GM21737 (cell line): ENCODE measurements around the gene PLEKHA8.
"Not testable (repeated sequence)": the region's sequence is repeated elsewhere in the genome, so short reads cannot be mapped to it uniquely, and the experiment has no call there.

ENCODE experiments used
- ATAC-seq: cut with Tn5 transposase; IDR thresholded peaks from one replicate; pipeline ENCODE4 v1.9.1; 2021; ENCODE audit warnings: mild to moderate bottlenecking, moderate library complexity; ENCODE audit not compliant: unreplicated experiment

PLEKHA8 gene

GRCh38 chr7:30061786-30062185 lies 33.6 kb downstream of the PLEKHA8 start:
- not testable (repeated sequence) for ATAC-seq

- ATAC-seq: no peak
Measured at GRCh38 chr7:30062587-30062986, 34.4 kb downstream of the PLEKHA8 start.

GRCh38 chr7:30065746-30066145 lies 37.5 kb downstream of the PLEKHA8 start:
- no peak for ATAC-seq

- no peak for ATAC-seq
Measured at GRCh38 chr7:30066687-30067086, 38.5 kb downstream of the PLEKHA8 start.

GRCh38 chr7:30068117-30068516 lies 39.9 kb downstream of the PLEKHA8 start:
- ATAC-seq: no peak

GRCh38 chr7:30069096-30069867 lies 41.1 kb downstream of the PLEKHA8 start:
- ATAC-seq: no peak

- no peak for ATAC-seq
Measured at GRCh38 chr7:30070052-30070451, 41.8 kb downstream of the PLEKHA8 start.

GRCh38 chr7:30072735-30073134 lies 44.5 kb downstream of the PLEKHA8 start:
- ATAC-seq: no peak

GRCh38 chr7:30074422-30075030 lies 46.3 kb downstream of the PLEKHA8 start:
- no peak for ATAC-seq

GRCh38 chr7:30076411-30076810 lies 48.2 kb downstream of the PLEKHA8 start:
- ATAC-seq: no peak

- no peak for ATAC-seq
Measured at GRCh38 chr7:30078280-30078679, 50.1 kb downstream of the PLEKHA8 start.

GRCh38 chr7:30079880-30080279 lies 51.7 kb downstream of the PLEKHA8 start:
- ATAC-seq: no peak

- ATAC-seq: no peak
Measured at GRCh38 chr7:30080818-30081217, 52.6 kb downstream of the PLEKHA8 start.

GRCh38 chr7:30082686-30083085 lies 54.5 kb downstream of the PLEKHA8 start:
- no peak for ATAC-seq

GRCh38 chr7:30083334-30083733 lies 55.1 kb downstream of the PLEKHA8 start:
- ATAC-seq: no peak

GRCh38 chr7:30084212-30084611 lies 56.0 kb downstream of the PLEKHA8 start:
- ATAC-seq: no peak

- no peak for ATAC-seq
Measured at GRCh38 chr7:30086529-30086928, 58.3 kb downstream of the PLEKHA8 start.

GRCh38 chr7:30087371-30087770 lies 59.2 kb downstream of the PLEKHA8 start:
- no peak for ATAC-seq

- no peak for ATAC-seq
Measured at GRCh38 chr7:30088362-30088761, 60.1 kb downstream of the PLEKHA8 start.

- no peak for ATAC-seq
Measured at GRCh38 chr7:30090111-30090510, 61.9 kb downstream of the PLEKHA8 start.

- ATAC-seq: no peak
Measured at GRCh38 chr7:30091491-30091912, 63.3 kb downstream of the PLEKHA8 start.

GRCh38 chr7:30091987-30092386 lies 63.8 kb downstream of the PLEKHA8 start:
- ATAC-seq: no peak
